Measurements from ENCODE around the gene HEXA. TPM values are rescaled to one million over a fixed set of nuclear protein-coding genes. Genes with fewer than 3 reads are reported as not detected.
"Not testable (repeated sequence)": the region's sequence is repeated elsewhere in the genome, so short reads cannot be mapped to it uniquely, and the experiment has no call there.

The HEXA gene
- total RNA-seq: 49.1 TPM

- peaks cover 11 to 37% (median 20%) of the 10 kb centered on the region in 3 donors for H3K4me1 ChIP-seq (ENCODE audit: control insufficient read depth in 3 of 3, insufficient read depth in 3 of 3, low read length in 3 of 3)
These were observed at the start of gene HEXA for GRCh38 chr15:72375846-72376581. Gene HEXA (minus strand): TSS chr15:72376014. CDS start chr15:72375972, 42 bp downstream.

GRCh38 chr15:72423256-72423655, 47.4 kb upstream of the HEXA start:
- Histone ChIP-seq H3K9me3 (ENCODE audit: control insufficient read depth in 3 of 3, low read length in 3 of 3) (peaks cover 0 to 4% (median 2%) of the 10 kb centered on the region in 3 donors), H3K27ac (ENCODE audit: low read depth, low read length) (no peak overlapping the region), H3K36me3 (ENCODE audit: control insufficient read depth in 3 of 3, insufficient read depth in 3 of 3, low read length in 3 of 3) (no peaks in the 10 kb centered on the region), H3K9ac (ENCODE audit: low read depth in 1 of 3, low read length in 3 of 3) (no peak overlapping the region), H3K4me3 (ENCODE audit: low read length in 3 of 3) (no peak overlapping the region), H3K4me1 (ENCODE audit: control insufficient read depth in 3 of 3, insufficient read depth in 3 of 3, low read length in 3 of 3) (no peaks in the 10 kb centered on the region), H3K27me3 (ENCODE audit: control insufficient read depth in 3 of 3, insufficient read depth in 3 of 3, low read length in 3 of 3) (no peaks in the 10 kb centered on the region)

More at GRCh38 chr15:72375846-72376581, at the start of gene HEXA:
- Histone ChIP-seq H3K9ac (ENCODE audit: low read depth in 1 of 3, low read length in 3 of 3) (peak within 1 kb of the TSS; percentile 99 to 100 (median 99)), H3K36me3 (ENCODE audit: control insufficient read depth in 3 of 3, insufficient read depth in 3 of 3, low read length in 3 of 3) (peaks cover under 1 to 2% (median 1%) of the 10 kb centered on the region in 3 donors), H3K9me3 (ENCODE audit: control insufficient read depth in 3 of 3, low read length in 3 of 3) (no peaks in the 10 kb centered on the region), H3K27me3 (ENCODE audit: control insufficient read depth in 3 of 3, insufficient read depth in 3 of 3, low read length in 3 of 3) (no peaks in the 10 kb centered on the region), H3K4me3 (ENCODE audit: low read length in 3 of 3) (peak within 1 kb of the TSS; percentile 99 to 100 (median 99)), H3K27ac (ENCODE audit: low read depth, low read length) (peak within 1 kb of the TSS; percentile 96)

- no peak overlapping the region for H3K9ac ChIP-seq (ENCODE audit: low read depth in 1 of 3, low read length in 3 of 3)
- no peak overlapping the region for H3K27ac ChIP-seq (ENCODE audit: low read depth, low read length)
- H3K27me3 ChIP-seq (ENCODE audit: control insufficient read depth in 3 of 3, insufficient read depth in 3 of 3, low read length in 3 of 3): no peaks in the 10 kb centered on the region
- H3K4me3 ChIP-seq (ENCODE audit: low read length in 3 of 3): no peak overlapping the region
- H3K9me3 ChIP-seq (ENCODE audit: control insufficient read depth in 3 of 3, low read length in 3 of 3): no peaks in the 10 kb centered on the region
- no peaks in the 10 kb centered on the region for H3K4me1 ChIP-seq (ENCODE audit: control insufficient read depth in 3 of 3, insufficient read depth in 3 of 3, low read length in 3 of 3)
- no peaks in the 10 kb centered on the region for H3K36me3 ChIP-seq (ENCODE audit: control insufficient read depth in 3 of 3, insufficient read depth in 3 of 3, low read length in 3 of 3)
These were observed 45.7 kb upstream of the HEXA start for GRCh38 chr15:72421484-72421883.

- no peak overlapping the region for H3K27ac ChIP-seq (ENCODE audit: low read depth, low read length)
- no peaks in the 10 kb centered on the region for H3K36me3 ChIP-seq (ENCODE audit: control insufficient read depth in 3 of 3, insufficient read depth in 3 of 3, low read length in 3 of 3)
- H3K4me1 ChIP-seq (ENCODE audit: control insufficient read depth in 3 of 3, insufficient read depth in 3 of 3, low read length in 3 of 3): no peaks in the 10 kb centered on the region
- no peaks in the 10 kb centered on the region for H3K9me3 ChIP-seq (ENCODE audit: control insufficient read depth in 3 of 3, low read length in 3 of 3)
- no peaks in the 10 kb centered on the region for H3K27me3 ChIP-seq (ENCODE audit: control insufficient read depth in 3 of 3, insufficient read depth in 3 of 3, low read length in 3 of 3)
- H3K4me3 ChIP-seq (ENCODE audit: low read length in 3 of 3): no peak overlapping the region
- H3K9ac ChIP-seq (ENCODE audit: low read depth in 1 of 3, low read length in 3 of 3): no peak overlapping the region
These were observed 44.8 kb upstream of the HEXA start for GRCh38 chr15:72420576-72420975.

GRCh38 chr15:72419768-72420167, 44.0 kb upstream of the HEXA start:
- not testable (repeated sequence) for H3K27me3 ChIP-seq (ENCODE audit: control insufficient read depth in 3 of 3, insufficient read depth in 3 of 3, low read length in 3 of 3); H3K27ac ChIP-seq (ENCODE audit: low read depth, low read length); H3K36me3 ChIP-seq (ENCODE audit: control insufficient read depth in 3 of 3, insufficient read depth in 3 of 3, low read length in 3 of 3)

GRCh38 chr15:72415304-72415703, 39.5 kb upstream of the HEXA start:
- Histone ChIP-seq H3K9ac (ENCODE audit: low read depth in 1 of 3, low read length in 3 of 3) (no peak overlapping the region), H3K27me3 (ENCODE audit: control insufficient read depth in 3 of 3, insufficient read depth in 3 of 3, low read length in 3 of 3) (no peaks in the 10 kb centered on the region), H3K9me3 (ENCODE audit: control insufficient read depth in 3 of 3, low read length in 3 of 3) (no peaks in the 10 kb centered on the region), H3K4me3 (ENCODE audit: low read length in 3 of 3) (no peak overlapping the region), H3K27ac (ENCODE audit: low read depth, low read length) (no peak overlapping the region), H3K36me3 (ENCODE audit: control insufficient read depth in 3 of 3, insufficient read depth in 3 of 3, low read length in 3 of 3) (no peaks in the 10 kb centered on the region), H3K4me1 (ENCODE audit: control insufficient read depth in 3 of 3, insufficient read depth in 3 of 3, low read length in 3 of 3) (no peaks in the 10 kb centered on the region)

More at GRCh38 chr15:72419768-72420167, 44.0 kb upstream of the HEXA start:
- H3K9ac ChIP-seq (ENCODE audit: low read depth in 1 of 3, low read length in 3 of 3); H3K4me1 ChIP-seq (ENCODE audit: control insufficient read depth in 3 of 3, insufficient read depth in 3 of 3, low read length in 3 of 3); H3K4me3 ChIP-seq (ENCODE audit: low read length in 3 of 3); H3K9me3 ChIP-seq (ENCODE audit: control insufficient read depth in 3 of 3, low read length in 3 of 3): not testable (repeated sequence)

GRCh38 chr15:72413337-72413736, 37.5 kb upstream of the HEXA start:
- H3K27me3 ChIP-seq (ENCODE audit: control insufficient read depth in 3 of 3, insufficient read depth in 3 of 3, low read length in 3 of 3); H3K4me3 ChIP-seq (ENCODE audit: low read length in 3 of 3); H3K4me1 ChIP-seq (ENCODE audit: control insufficient read depth in 3 of 3, insufficient read depth in 3 of 3, low read length in 3 of 3); H3K36me3 ChIP-seq (ENCODE audit: control insufficient read depth in 3 of 3, insufficient read depth in 3 of 3, low read length in 3 of 3); H3K27ac ChIP-seq (ENCODE audit: low read depth, low read length); H3K9me3 ChIP-seq (ENCODE audit: control insufficient read depth in 3 of 3, low read length in 3 of 3); H3K9ac ChIP-seq (ENCODE audit: low read depth in 1 of 3, low read length in 3 of 3): not testable (repeated sequence)

- no peaks in the 10 kb centered on the region for H3K27me3 ChIP-seq (ENCODE audit: control insufficient read depth in 3 of 3, insufficient read depth in 3 of 3, low read length in 3 of 3)
- H3K9me3 ChIP-seq (ENCODE audit: control insufficient read depth in 3 of 3, low read length in 3 of 3): no peaks in the 10 kb centered on the region
- no peaks in the 10 kb centered on the region for H3K36me3 ChIP-seq (ENCODE audit: control insufficient read depth in 3 of 3, insufficient read depth in 3 of 3, low read length in 3 of 3)
- no peak overlapping the region for H3K4me3 ChIP-seq (ENCODE audit: low read length in 3 of 3)
- no peaks in the 10 kb centered on the region for H3K4me1 ChIP-seq (ENCODE audit: control insufficient read depth in 3 of 3, insufficient read depth in 3 of 3, low read length in 3 of 3)
- no peak overlapping the region for H3K9ac ChIP-seq (ENCODE audit: low read depth in 1 of 3, low read length in 3 of 3)
- no peak overlapping the region for H3K27ac ChIP-seq (ENCODE audit: low read depth, low read length)
These were observed 35.7 kb upstream of the HEXA start for GRCh38 chr15:72411544-72411943.

- Histone ChIP-seq H3K4me3 (ENCODE audit: low read length in 3 of 3) (no peak overlapping the region), H3K27me3 (ENCODE audit: control insufficient read depth in 3 of 3, insufficient read depth in 3 of 3, low read length in 3 of 3) (no peaks in the 10 kb centered on the region), H3K9me3 (ENCODE audit: control insufficient read depth in 3 of 3, low read length in 3 of 3) (no peaks in the 10 kb centered on the region), H3K9ac (ENCODE audit: low read depth in 1 of 3, low read length in 3 of 3) (no peak overlapping the region), H3K36me3 (ENCODE audit: control insufficient read depth in 3 of 3, insufficient read depth in 3 of 3, low read length in 3 of 3) (no peaks in the 10 kb centered on the region), H3K27ac (ENCODE audit: low read depth, low read length) (no peak overlapping the region), H3K4me1 (ENCODE audit: control insufficient read depth in 3 of 3, insufficient read depth in 3 of 3, low read length in 3 of 3) (no peaks in the 10 kb centered on the region)
These were observed 35.3 kb upstream of the HEXA start for GRCh38 chr15:72411111-72411510.

GRCh38 chr15:72406936-72407335, 31.1 kb upstream of the HEXA start:
- no peaks in the 10 kb centered on the region for H3K9me3 ChIP-seq (ENCODE audit: control insufficient read depth in 3 of 3, low read length in 3 of 3)
- H3K9ac ChIP-seq (ENCODE audit: low read depth in 1 of 3, low read length in 3 of 3): no peak overlapping the region
- no peaks in the 10 kb centered on the region for H3K36me3 ChIP-seq (ENCODE audit: control insufficient read depth in 3 of 3, insufficient read depth in 3 of 3, low read length in 3 of 3)
- no peaks in the 10 kb centered on the region for H3K4me1 ChIP-seq (ENCODE audit: control insufficient read depth in 3 of 3, insufficient read depth in 3 of 3, low read length in 3 of 3)
- H3K4me3 ChIP-seq (ENCODE audit: low read length in 3 of 3): no peak overlapping the region
- H3K27me3 ChIP-seq (ENCODE audit: control insufficient read depth in 3 of 3, insufficient read depth in 3 of 3, low read length in 3 of 3): peaks cover 0 to 8% (median 4%) of the 10 kb centered on the region in 3 donors
- H3K27ac ChIP-seq (ENCODE audit: low read depth, low read length): no peak overlapping the region
